LNCaP clone FGC (cell line): ENCODE data around the gene ZNF799.

Source experiments
- DNase-seq: peaks from one replicate; pipeline ENCODE4 v3.0.0-alpha.2; 2011; ENCODE audit warnings: low read depth
- H3K4me3 ChIP-seq: 2 replicates; pipeline ENCODE4 v1.5.1; 2011; ENCODE audit warnings: mild to moderate bottlenecking, low read depth, low read length, control low read depth
- TF ChIP-seq, protein P1 (sequence below): IDR thresholded peaks from 2 replicates; pipeline ENCODE4 v1.5.1; 2012; ENCODE audit warnings: mild to moderate bottlenecking; ENCODE audit not compliant: control insufficient read depth, insufficient read depth; ENCODE audit errors: extremely low read depth

ZNF799 gene

DNA sequence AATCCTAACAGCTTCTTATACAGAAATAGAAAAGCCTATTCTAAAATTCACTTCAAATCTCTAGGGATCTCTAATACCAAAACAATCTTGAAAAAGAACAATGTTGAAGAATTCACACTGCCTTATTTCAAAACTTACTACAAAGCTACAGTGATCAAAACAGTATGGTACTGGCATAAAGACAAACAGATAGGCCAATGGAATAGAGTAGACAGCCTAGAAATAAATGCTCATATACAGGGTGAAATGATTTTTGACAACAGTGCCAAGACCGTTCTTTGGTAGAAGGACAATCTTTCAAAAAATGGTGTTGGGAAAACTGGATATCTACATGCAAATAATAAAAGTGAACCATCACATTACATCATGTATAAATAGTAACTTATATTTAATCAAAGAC lies 55.9 kb downstream of the ZNF799 start:
- no peak overlapping the region for H3K4me3 ChIP-seq
- DNase-seq = no peak
- TF ChIP-seq, protein P1, sequence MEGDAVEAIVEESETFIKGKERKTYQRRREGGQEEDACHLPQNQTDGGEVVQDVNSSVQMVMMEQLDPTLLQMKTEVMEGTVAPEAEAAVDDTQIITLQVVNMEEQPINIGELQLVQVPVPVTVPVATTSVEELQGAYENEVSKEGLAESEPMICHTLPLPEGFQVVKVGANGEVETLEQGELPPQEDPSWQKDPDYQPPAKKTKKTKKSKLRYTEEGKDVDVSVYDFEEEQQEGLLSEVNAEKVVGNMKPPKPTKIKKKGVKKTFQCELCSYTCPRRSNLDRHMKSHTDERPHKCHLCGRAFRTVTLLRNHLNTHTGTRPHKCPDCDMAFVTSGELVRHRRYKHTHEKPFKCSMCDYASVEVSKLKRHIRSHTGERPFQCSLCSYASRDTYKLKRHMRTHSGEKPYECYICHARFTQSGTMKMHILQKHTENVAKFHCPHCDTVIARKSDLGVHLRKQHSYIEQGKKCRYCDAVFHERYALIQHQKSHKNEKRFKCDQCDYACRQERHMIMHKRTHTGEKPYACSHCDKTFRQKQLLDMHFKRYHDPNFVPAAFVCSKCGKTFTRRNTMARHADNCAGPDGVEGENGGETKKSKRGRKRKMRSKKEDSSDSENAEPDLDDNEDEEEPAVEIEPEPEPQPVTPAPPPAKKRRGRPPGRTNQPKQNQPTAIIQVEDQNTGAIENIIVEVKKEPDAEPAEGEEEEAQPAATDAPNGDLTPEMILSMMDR = no peak
